ENCODE results near the gene ROR2.

Gene ROR2

GRCh38 chr9:91768977-91769916 is 180.8 kb downstream of the ROR2 start:
- FAIRE-seq, result no peak

- FAIRE-seq, result no peak
These were observed 181.5 kb downstream of the ROR2 start for GRCh38 chr9:91768507-91768906.

- FAIRE-seq, result no peak
These were observed 183.5 kb downstream of the ROR2 start for GRCh38 chr9:91766315-91767069.

DNA sequence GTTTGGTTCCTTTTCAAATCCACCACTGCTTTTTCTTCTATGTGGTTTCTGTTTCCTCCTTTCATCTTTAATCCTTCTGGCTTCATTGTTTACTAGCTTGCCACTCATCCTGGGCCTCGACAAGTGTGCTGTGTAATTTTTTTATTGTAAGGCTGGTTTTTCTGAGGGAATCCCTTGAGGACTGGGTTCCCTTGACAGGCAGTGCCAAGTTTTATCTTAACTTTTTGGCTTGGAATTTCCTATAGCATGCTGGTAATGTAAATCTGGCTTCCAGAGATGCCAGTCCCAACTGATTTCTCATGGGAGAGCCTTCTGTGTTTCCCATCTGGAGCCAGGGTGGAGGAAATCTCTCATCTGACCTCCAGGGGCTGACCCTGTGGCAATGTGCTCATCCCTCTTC is 184.7 kb downstream of the ROR2 start:
- FAIRE-seq, result no peak

DNA sequence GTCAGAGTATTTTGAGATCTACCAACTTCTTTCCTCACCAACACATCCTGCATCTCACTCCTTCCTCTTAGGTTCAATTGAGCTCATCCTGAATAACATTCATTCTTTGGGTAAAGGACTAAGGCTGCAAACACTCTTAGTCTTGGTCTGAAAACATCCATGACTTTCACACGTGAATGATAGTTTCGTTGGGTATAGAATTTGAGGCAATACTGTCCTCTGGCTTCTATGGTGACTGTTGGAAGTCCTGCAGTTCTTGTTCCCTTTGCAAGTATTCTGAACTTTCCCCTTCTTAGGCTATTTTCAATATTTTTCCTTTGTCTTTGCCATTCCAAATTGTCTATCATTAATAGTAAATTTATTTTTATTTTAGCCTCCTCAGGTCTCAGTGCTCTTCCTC is 185.4 kb downstream of the ROR2 start:
- no peak for FAIRE-seq

GRCh38 chr9:91761362-91761761 is 188.7 kb downstream of the ROR2 start:
- no peak for FAIRE-seq

DNA sequence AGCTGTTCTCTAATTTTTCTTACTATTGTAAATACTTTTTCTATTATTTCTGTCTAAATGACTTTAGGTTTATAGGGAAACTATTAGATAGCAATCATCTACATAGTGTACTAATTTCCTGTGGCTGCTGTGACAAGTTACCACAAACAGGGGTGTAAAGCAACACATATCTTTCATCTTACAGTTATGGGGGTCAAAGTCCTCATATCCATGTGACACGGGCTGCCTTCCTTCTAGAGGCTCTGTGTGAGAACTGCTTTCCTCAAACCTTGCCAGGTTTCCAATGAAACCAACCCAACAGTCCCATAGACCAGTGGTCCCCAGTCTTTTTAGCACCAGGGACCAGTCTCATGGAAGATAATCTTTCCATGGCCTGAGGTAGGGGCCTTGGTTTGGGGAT is 189.1 kb downstream of the ROR2 start:
- FAIRE-seq, result no peak

DNA sequence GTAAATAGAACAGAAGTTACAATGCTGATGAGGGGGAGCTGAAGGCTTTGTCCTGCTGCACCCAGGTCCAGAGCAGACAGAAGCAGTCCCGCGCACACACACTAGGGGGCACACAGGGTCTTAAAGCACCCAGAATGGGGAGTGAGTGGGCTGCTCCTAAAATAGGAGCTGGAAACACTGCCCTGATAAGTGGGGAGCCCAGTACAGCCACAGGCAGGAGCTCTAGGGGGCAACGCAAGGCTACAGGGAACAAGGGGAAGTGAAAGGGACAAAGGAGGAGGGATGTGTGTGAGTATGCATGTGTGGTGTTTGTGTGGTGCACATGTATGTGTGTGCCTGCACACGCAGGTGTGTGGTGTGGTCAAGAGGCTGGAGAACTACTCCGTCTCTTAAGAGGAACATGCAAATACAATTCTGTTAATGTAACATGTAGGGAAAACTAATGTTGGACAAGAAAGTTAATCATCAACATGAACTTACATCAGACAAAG is 191.5 kb downstream of the ROR2 start:
- FAIRE-seq, result no peak

GRCh38 chr9:91757782-91758181 is 192.2 kb downstream of the ROR2 start:
- FAIRE-seq, result no peak

- FAIRE-seq, result no peak
These were observed 193.6 kb downstream of the ROR2 start for GRCh38 chr9:91756510-91756780.

- FAIRE-seq, result no peak
These were observed 194.1 kb downstream of the ROR2 start for GRCh38 chr9:91755761-91756509.

- no peak for FAIRE-seq
These were observed 196.3 kb downstream of the ROR2 start for GRCh38 chr9:91753711-91754110.

DNA sequence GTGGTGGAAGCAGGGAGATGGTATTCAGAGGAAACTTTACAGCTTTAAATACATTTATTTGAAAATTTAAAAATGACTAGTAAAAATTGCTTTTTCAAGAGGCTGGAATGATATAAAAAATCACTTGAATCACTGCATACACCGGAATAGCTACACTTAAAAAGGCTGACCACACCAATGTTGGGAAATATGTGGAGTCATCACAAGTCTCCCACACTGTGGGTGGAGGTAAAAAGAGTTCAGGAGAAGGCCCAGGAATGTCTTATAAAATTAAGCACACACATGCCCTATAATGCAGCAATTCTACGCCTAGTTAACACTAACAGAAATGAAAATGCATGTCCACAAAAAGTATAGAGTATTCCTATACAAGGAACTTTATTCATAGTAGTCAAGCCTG is 198.1 kb downstream of the ROR2 start:
- no peak for FAIRE-seq

DNA sequence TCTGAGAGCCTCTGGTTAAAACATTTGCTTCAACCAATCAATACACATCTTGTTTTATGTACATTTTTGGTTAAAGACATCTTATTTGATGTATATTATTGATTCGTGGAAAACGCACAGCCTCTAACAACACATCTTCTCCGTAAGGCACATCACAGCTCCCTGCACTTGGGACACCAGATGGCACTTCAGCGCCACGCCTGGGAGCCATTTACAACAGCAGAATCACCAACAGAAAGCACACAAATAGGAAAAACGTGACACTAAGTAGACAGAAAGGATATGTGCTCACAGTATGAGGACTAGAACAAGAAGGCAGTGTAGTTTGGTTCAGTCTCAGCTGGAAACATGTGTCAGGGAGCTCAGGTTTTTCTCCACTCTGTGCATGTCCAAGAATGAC is 199.7 kb downstream of the ROR2 start:
- no peak for FAIRE-seq

GRCh38 chr9:91746904-91747303 is 203.1 kb downstream of the ROR2 start:
- no peak for FAIRE-seq

- FAIRE-seq, result no peak
These were observed 203.7 kb downstream of the ROR2 start for GRCh38 chr9:91746357-91746756.

DNA sequence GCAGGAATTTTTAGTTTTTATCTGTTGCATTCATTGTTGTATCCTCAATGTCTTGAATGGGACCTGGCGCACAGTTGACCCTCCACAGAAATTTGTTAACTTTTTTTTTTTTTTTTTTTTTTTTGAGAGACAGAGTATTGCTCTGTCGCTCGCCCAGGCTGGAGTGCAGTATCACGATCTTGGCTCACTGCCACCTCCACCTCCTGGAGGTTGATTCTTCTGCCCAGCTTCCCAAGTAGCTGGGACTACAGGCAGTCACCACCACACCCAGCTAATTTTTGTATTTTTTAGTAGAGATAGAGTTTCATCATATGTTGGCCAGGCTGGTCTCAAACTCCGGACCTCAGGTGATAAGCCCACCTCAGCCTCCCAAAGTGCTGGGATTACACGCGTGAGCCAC is 205.9 kb downstream of the ROR2 start:
- no peak for FAIRE-seq

GRCh38 chr9:91741522-91741921 is 208.5 kb downstream of the ROR2 start:
- FAIRE-seq, result no peak

- FAIRE-seq, result no peak
These were observed 209.3 kb downstream of the ROR2 start for GRCh38 chr9:91740701-91741100.

DNA sequence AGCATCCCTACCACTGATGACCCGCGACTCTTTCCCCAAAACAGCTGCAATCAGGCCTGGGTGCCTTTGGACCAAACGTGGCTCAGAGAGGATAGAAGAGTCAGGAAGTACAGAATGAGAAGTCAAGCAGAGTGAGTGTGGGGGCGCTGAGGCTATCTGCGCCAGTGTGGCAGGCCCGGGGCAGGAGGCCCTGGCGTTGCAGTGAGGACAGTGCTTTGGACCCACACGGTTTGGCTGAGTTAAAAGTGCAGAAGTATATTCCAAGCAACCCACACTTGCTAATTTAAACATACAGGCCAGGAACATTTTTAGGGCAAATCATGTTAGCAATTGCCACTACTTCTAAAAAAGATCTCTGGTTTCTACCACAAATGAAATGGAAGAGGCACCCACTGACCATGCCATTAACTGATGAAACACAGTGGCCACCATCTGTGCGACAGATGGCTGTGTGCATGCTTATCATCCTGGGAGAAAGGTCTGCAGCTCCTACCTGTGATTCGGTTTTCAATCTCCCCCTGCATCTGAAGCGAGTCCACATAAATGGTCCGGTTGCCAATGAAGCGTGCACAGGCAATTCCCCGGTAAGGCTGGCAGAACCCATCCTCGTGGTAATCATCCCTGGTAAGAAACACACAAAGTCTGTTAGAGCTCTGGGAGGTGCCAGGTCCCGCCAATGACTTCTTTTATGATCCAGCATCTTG is 213.0 kb downstream of the ROR2 start:
- no peak for FAIRE-seq

GRCh38 chr9:91736311-91736710 is 213.7 kb downstream of the ROR2 start:
- FAIRE-seq, result no peak

DNA sequence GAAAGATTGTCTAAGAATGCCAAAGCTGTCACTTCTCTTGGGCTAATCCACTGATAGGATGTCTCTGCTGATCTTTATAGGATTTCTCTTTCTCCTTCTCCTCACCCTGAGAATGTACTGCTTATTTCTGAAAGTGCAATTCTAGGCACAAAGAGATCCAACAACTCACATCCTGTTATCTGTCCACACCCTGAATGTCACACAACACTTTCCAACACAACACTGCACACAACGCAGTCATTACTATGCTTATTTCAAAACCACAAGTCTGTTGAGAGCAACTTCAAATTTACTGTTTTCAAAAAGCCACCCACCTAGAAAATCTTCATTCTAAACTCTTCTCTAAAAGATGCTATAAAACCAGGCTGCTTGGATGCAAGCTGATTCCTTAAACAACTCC is 215.0 kb downstream of the ROR2 start:
- no peak for FAIRE-seq
